COR-L47 (cell line): Measurements from ENCODE around the gene ADIPOR2.

Experiments
- DNase-seq: peaks from one replicate; lab custom pipeline; 2025; lab: John Stamatoyannopoulos, UW

The ADIPOR2 gene

DNA sequence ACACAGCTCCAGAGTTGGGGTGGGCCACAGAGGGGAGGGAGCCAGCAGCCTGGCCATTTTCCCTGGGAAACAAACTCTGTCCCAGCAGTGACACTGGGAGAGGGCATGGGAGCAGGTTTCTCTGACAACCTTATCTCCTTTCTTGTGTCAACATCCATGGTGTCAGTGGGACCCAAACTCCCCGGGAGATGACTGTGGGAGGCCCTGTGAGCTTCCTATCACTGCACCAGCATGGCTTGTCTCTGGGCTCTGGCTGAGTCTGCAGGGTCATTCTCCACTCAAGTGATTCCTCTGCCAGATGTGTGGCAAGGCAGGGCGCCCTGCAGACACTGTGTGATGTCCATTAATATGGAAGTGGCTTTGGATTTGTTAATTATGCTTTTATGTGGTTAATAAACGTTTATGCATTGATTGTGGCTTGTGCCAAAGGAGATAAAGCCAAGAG lies 139.6 kb downstream of the ADIPOR2 start:
- no peak for DNase-seq

DNA sequence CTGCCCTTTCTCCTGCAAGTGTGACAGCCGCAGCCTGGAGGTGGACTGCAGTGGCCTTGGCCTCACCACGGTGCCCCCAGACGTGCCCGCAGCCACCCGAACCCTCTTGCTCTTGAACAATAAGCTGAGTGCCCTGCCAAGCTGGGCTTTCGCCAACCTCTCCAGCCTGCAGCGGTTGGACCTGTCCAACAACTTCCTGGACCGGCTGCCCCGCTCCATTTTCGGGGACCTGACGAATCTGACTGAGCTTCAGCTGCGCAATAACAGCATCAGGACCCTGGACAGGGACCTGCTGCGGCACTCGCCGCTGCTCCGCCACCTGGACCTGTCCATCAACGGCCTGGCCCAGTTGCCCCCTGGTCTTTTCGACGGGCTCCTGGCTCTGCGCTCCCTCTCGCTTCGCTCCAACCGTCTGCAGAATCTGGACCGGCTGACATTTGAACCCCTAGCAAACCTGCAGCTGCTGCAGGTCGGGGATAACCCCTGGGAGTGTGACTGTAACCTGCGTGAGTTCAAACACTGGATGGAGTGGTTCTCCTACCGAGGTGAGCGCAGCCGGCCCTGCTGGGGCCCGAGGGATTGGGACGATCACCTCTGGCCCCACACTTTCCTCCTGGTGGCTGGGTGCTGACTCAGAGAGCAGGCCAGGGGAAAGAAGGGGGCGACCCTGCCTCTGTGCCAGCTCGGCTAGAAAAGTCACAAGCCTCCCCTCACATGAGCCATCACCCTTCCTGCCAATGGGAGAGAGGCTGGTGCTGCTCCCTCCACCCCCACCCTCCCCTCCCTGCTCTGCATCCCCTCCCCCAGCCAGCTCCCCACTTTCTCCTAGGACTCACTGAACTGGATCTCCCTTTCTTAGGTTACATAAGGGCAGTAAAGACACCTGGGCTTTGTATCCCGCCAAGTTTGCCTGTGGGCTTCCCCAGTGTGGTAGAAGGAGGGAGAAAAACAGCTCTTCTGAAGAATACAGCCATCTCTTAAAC lies 140.4 kb downstream of the ADIPOR2 start:
- DNase-seq: no peak

DNA sequence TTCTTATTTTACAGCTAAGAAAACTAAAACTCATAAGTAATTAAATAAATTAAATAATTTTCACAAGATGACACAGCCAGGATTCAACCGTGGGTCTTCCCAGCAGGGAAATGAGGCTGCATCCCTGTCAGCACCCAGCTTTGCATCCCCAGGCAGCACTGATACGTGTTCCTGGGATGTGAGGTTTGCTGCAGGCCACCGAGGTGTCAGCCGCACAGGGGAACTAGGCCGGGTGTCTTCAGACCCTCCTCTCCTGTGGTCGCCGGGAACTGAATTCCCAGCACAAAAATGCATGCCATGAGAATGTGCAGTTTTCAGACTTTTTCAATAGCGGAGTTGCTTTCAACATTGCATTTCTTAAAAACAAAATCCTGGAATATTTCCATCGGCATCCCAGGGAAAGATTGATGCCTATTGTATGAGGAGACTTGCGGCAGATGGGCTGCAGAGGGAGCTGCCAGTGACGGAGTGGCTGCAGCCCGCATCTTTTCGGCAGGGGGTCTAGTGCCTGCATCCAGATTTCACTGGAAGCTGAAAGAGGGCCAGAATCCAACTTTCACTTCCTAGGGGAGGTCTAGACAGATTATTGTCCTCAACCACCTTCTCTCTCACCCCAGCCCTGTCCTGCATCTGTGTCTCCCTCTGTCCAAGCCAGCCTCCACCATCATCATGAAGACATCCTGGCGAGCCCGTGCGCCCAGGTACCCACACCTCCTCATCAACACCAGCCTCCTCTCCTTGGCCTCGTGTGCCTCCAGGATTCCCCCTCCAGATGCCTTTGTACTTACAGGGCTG lies 142.1 kb downstream of the ADIPOR2 start:
- no peak for DNase-seq

DNA sequence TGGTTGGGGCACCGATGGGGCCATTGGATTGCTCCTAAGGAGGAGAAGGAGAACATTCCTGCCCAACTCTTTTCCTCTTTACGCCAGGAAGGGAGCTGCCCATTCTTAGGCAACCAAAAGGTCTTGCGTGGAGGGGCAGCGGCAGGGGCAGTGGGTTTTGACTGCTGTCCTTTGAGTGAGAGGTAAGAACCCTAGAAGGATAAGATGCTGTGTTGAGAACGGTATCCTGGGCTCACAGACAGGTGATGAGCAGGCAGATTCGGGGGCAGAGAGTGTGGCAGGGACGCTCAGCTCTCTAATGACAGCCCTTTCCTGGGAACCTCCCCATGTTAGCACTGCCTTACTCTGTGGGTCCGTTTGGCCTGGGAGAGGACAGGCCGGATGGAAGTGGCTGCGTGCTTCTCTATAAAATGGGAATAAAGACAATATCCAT lies 142.7 kb downstream of the ADIPOR2 start:
- DNase-seq: no peak

DNA sequence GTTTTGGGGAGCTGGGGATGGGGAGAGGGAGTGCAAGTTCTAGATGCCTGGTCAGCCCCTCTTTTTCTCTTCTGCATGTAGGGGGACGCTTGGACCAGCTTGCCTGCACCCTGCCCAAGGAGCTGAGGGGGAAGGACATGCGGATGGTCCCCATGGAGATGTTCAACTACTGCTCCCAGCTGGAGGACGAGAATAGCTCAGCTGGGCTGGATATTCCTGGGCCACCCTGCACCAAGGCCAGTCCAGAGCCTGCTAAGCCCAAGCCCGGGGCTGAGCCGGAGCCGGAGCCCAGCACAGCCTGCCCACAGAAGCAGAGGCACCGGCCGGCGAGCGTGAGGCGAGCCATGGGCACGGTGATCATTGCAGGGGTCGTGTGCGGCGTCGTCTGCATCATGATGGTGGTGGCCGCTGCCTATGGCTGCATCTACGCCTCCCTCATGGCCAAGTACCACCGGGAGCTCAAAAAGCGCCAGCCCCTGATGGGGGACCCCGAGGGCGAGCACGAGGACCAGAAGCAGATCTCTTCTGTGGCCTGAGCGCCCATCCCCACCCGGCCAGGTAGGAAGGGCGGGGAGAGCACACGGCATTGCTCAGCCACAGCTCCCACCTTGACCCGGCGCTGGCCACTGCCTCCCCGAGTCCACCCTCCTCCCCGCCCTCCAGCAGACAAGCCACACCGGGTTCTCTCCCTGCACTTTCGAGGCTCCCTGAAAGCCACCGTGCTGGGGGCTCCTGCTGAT lies 143.5 kb downstream of the ADIPOR2 start:
- no peak for DNase-seq

DNA sequence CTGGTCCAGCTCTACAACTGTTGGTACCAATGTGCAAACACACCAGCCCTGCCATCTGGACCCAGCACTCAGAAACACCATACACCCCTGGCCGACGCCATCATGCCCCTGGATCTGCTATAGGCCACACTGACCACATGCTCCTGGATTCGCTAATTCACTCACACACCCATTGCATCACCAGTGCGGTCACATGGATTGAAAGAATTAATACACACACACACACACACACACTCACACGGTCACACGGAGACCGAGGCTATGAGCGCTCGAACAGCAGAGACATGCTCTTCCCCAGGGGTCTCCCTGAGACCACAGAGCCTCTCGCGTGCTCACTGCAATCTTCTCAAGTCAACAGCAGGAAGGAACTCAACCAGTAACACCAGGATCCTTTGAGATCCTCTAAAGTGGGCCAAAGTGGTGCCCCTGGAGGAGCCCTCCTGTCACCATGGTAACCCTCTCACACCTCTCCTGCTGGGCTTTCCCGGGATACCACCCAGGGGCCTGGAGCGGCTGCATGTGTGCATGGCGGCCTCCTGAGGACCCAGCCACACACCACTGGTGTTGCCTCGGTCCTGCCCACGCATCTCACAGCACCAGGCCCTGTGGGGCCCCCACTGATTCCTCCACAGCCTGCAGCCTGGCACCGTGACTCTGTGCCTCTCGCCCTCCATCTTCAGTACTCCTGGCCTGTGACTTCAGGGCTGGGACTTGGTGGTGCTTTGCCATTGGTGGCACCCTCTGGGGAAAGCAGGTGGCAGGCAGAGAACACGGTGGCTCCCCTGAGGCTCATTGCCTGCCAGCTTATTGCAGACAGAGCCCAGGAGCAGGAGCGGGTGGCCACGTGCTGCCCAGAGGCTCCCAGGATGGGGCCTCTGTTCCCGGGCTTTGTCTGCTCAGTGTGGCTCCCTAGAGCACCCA lies 144.6 kb downstream of the ADIPOR2 start:
- DNase-seq: no peak

DNA sequence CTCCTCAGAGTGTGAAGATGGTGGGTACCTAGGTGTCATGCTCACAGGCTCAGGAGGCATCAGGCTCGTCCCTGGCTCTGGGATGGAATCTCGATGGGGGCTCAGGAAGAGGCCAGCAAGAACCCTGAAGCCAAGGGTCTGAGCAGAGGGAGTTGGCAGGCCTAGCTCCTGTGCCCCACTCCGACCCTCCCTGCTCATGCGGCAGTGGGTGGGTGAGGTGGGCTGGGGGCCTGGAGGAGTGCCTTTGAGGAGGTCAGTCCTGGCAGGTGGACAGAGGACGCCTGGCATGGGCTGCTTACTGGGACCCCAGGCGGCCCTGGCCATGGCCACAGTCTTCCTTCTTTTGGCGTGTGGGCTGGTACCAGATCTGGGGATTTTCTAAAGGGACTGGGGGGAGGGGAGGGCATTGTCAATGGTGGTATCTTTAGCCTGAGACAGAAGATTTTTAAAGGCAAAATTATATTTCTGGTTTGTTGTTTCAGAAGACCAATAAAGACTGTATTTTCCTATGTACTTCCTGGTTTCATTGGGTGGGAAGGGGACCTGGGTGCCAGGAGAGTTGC lies 145.5 kb downstream of the ADIPOR2 start:
- no peak for DNase-seq

DNA sequence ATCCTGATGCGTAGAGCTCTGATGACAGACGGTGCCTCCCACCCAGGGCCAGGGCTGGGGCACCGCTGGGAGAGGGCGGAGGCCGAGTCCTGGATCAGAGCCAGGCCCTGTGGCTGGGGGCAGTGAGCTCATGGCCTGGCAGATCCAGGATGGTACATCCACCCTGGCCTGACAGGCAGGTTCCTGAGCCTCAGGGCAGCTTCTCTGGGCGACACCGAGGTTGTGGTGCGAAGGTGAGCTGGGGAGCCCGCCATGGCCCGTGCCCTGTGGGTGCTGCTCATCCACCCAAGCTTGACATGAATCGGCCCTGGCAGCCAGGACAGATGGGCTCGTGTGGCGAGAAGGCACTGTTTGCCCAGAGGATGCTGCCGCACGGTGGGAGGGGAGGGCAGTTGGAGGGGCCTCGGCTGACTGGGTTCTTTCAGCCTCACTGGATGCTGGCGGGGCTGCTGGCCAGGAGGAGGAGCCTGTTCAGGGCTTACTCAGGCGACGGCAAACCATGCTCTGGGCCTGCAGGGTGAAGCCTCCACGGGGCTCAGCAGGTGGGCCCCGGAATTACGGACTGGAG lies 146.1 kb downstream of the ADIPOR2 start:
- DNase-seq: no peak

DNA sequence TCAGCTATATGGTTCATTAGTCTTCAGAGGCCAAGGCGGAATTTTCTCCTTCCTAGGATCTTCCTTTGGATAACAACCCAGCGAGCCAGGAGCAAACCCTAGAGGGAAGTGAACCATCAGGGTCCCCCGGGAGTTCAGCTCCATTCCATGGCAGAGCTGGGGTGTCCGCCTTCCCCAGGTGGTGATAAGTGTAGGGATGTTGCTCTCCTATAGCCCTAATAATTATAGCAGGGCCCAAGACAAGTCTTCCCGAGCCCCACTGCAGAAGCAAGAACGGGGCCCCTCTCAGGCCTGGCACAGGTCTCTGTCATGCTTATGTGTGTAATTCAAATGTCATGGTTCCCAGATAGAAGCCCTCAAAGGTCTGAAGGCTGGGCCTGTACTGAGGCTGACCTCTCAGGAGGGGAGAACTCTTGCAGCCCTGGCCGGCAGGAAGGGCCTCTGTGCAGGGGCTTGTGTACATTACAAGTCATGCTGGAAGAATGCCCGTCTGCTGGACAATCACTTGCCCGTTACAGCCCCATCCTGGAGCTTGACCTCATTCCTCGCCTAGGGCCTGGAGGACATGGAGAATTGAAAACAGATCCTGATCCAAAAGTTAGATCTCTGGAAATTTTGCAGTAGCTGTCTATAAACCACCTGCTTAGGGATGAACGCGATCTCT lies 146.8 kb downstream of the ADIPOR2 start:
- DNase-seq: no peak
